Lower lobe of right lung (tissue), 2 donors: ENCODE data around the gene FANCD2. TPM values are rescaled to one million over a fixed set of nuclear protein-coding genes. Genes with fewer than 3 reads are reported as not detected.
"Not testable (repeated sequence)": the region's sequence is repeated elsewhere in the genome, so short reads cannot be mapped to it uniquely, and the experiment has no call there.

Experiments used
- ATAC-seq, 2 donors: fragments of 200-7000 bp; cut with Tn5 transposase; one replicate each; pipeline ENCODE4 v1.9.1; 2020 to 2022; ENCODE audit warnings: mild to moderate bottlenecking in 2 of 2, moderate library complexity in 2 of 2
- DNase-seq: peaks from one replicate; pipeline ENCODE4 v3.0.0-alpha.2; 2020
- H3K27ac ChIP-seq: fragments of 200-600 bp; one replicate; pipeline ENCODE4 v1.8.0; 2022
- H3K27me3 ChIP-seq: fragments of 200-600 bp; one replicate; pipeline ENCODE4 v1.8.0; 2022; ENCODE audit warnings: low read depth
- H3K36me3 ChIP-seq: fragments of 200-600 bp; one replicate; pipeline ENCODE4 v1.8.0; 2022; ENCODE audit warnings: mild to moderate bottlenecking
- H3K4me1 ChIP-seq: fragments of 200-600 bp; one replicate; pipeline ENCODE4 v1.8.0; 2022
- H3K4me3 ChIP-seq: fragments of 200-600 bp; one replicate; pipeline ENCODE4 v1.8.0; 2022; ENCODE audit warnings: mild to moderate bottlenecking
- H3K9me3 ChIP-seq: fragments of 200-600 bp; one replicate; pipeline ENCODE4 v1.8.0; 2022
- intact Hi-C: fragments of 100-400 bp; cut with DNase I; formaldehyde crosslinking; loops from one replicate; pipeline ENCODE4 v1.11.0; 2022
- total RNA-seq: library from RNA; stranded (reverse); fragmentation: NEBNext Ultra II Directional; extraction: Animal tissue kit (Norgen Biotek cat#: 25700); gene quantifications from one replicate; pipeline ENCODE4 v1.2.1, GENCODE V29; 2021
- TF ChIP-seq, protein P1 (sequence below): fragments of 200-600 bp; IDR thresholded peaks from one replicate; pipeline ENCODE4 v1.8.0; 2022; ENCODE audit warnings: antibody characterized with exemption, mild to moderate bottlenecking
- donor health status: DM: no; HTN: yes; CAD: no; lungs with severe emphysema.

The FANCD2 gene
- total RNA-seq, 1 donor from 2014 or later: 6.1 TPM

GRCh38 chr3:10121064-10121463, 94.8 kb downstream of the FANCD2 start:
- TF ChIP-seq, protein P1, sequence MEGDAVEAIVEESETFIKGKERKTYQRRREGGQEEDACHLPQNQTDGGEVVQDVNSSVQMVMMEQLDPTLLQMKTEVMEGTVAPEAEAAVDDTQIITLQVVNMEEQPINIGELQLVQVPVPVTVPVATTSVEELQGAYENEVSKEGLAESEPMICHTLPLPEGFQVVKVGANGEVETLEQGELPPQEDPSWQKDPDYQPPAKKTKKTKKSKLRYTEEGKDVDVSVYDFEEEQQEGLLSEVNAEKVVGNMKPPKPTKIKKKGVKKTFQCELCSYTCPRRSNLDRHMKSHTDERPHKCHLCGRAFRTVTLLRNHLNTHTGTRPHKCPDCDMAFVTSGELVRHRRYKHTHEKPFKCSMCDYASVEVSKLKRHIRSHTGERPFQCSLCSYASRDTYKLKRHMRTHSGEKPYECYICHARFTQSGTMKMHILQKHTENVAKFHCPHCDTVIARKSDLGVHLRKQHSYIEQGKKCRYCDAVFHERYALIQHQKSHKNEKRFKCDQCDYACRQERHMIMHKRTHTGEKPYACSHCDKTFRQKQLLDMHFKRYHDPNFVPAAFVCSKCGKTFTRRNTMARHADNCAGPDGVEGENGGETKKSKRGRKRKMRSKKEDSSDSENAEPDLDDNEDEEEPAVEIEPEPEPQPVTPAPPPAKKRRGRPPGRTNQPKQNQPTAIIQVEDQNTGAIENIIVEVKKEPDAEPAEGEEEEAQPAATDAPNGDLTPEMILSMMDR: no peak
- no peaks in the 10 kb centered on the region for H3K9me3 ChIP-seq
- no peaks in the 10 kb centered on the region for H3K27me3 ChIP-seq
- H3K27ac ChIP-seq: no peak overlapping the region
- ATAC-seq (no peak), DNase-seq (no peak)
- peaks cover 51% of the 10 kb centered on the region for H3K36me3 ChIP-seq
- no peak overlapping the region for H3K4me3 ChIP-seq
- peaks cover 19% of the 10 kb centered on the region for H3K4me1 ChIP-seq
- intact Hi-C loops: no loop called here

GRCh38 chr3:10122724-10123123, 96.5 kb downstream of the FANCD2 start:
- intact Hi-C loops: no loop called here
- Histone ChIP-seq H3K27me3 (no peaks in the 10 kb centered on the region), H3K4me3 (no peak overlapping the region), H3K36me3 (peaks cover 68% of the 10 kb centered on the region), H3K27ac (no peak overlapping the region), H3K9me3 (no peaks in the 10 kb centered on the region), H3K4me1 (peaks cover 3% of the 10 kb centered on the region)
- ATAC-seq (no peak), DNase-seq (no peak)
- TF ChIP-seq, protein P1: no peak

GRCh38 chr3:10135872-10136271, 109.6 kb downstream of the FANCD2 start:
- H3K27me3 ChIP-seq, H3K36me3 ChIP-seq, DNase-seq, intact Hi-C loops, H3K27ac ChIP-seq, ATAC-seq, H3K9me3 ChIP-seq, H3K4me1 ChIP-seq, H3K4me3 ChIP-seq: not testable (repeated sequence)

GRCh38 chr3:10136426-10137005, 110.3 kb downstream of the FANCD2 start:
- intact Hi-C loops: no loop called here
- TF ChIP-seq, protein P1: no peak
- ATAC-seq (no peak), DNase-seq (no peak)
- Histone ChIP-seq H3K4me3 (no peak overlapping the region), H3K27ac (no peak overlapping the region), H3K36me3 (no peaks in the 10 kb centered on the region), H3K27me3 (no peaks in the 10 kb centered on the region), H3K9me3 (no peaks in the 10 kb centered on the region), H3K4me1 (no peaks in the 10 kb centered on the region)

DNA sequence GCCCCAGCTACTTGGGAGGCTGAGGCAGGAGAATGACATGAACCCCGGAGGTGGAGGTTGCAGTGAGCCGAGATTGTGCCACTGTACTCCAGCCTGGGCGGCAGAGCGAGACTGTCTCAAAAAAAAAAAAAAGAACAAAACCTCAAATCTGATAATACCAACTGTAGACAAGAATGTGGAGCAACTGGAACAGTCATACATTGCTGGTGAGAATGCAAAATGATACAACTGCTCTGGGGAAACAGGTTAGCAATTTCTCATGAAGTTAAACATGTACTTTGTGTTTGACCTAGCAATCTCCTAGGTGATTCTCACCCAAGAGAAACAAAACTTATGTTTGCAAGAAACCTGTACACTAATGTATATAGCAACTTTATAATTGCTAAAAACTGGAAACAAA, 110.9 kb downstream of the FANCD2 start:
- no peak overlapping the region for H3K4me3 ChIP-seq
- no peaks in the 10 kb centered on the region for H3K36me3 ChIP-seq
- no peak for DNase-seq
- no peaks in the 10 kb centered on the region for H3K4me1 ChIP-seq
- TF ChIP-seq, protein P1: no peak
- no peak overlapping the region for H3K27ac ChIP-seq
- intact Hi-C loops: no loop called here
- no peaks in the 10 kb centered on the region for H3K9me3 ChIP-seq
- no peak for ATAC-seq
- H3K27me3 ChIP-seq: no peaks in the 10 kb centered on the region

- Histone ChIP-seq H3K27ac (peak overlapping the region; percentile 90), H3K36me3 (peaks cover 10% of the 10 kb centered on the region), H3K27me3 (no peaks in the 10 kb centered on the region), H3K4me1 (peaks cover 37% of the 10 kb centered on the region), H3K9me3 (no peaks in the 10 kb centered on the region), H3K4me3 (peak overlapping the region; percentile 77)
- intact Hi-C loops: no loop called here
- ATAC-seq (no peak), DNase-seq (peak; percentile 52)
- TF ChIP-seq, protein P1: no peak
Observed at GRCh38 chr3:10140996-10141546, 114.8 kb downstream of the FANCD2 start.
